Measurements from ENCODE around the gene SLC7A6.

DNA sequence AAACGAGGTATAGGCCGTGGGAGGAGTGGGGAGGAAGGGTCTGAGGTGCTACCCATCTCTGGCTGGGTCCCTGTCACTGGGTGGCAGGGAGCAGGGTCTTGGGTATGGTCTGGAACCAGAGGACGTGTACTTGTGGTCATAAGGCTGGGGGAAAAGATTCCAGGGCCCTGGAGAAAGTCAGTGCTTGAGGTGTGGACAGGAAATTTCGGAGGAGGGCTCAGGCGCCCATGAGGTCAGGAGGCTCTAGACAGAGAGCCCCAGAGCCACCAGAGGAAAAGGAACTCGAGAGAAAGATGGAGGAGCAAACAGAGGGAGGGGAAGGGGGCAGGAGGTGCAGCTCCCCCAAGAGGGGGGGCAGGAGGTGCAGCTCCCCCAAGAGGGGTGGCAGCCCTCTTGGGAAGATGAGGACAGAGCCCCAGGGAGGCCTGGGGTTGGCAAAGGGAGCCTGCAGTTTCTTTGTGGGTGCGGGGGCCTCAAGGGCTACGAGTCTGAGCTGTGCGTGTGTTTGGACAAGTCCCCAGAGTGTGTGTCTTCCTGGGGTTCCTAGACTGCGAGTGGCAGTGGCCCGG is 683 bp upstream of the SLC7A6 start:
- TF ChIP-seq, protein P1, sequence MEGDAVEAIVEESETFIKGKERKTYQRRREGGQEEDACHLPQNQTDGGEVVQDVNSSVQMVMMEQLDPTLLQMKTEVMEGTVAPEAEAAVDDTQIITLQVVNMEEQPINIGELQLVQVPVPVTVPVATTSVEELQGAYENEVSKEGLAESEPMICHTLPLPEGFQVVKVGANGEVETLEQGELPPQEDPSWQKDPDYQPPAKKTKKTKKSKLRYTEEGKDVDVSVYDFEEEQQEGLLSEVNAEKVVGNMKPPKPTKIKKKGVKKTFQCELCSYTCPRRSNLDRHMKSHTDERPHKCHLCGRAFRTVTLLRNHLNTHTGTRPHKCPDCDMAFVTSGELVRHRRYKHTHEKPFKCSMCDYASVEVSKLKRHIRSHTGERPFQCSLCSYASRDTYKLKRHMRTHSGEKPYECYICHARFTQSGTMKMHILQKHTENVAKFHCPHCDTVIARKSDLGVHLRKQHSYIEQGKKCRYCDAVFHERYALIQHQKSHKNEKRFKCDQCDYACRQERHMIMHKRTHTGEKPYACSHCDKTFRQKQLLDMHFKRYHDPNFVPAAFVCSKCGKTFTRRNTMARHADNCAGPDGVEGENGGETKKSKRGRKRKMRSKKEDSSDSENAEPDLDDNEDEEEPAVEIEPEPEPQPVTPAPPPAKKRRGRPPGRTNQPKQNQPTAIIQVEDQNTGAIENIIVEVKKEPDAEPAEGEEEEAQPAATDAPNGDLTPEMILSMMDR (IDR thresholded peaks at IDR 0.05): no peak
- TF ChIP-seq POLR2A (IDR thresholded peaks at IDR 0.05): no peak
- TF ChIP-seq POLR2AphosphoS5 (IDR thresholded peaks at IDR 0.05): no peak

Data from transverse colon (tissue), 4 donors.